ENCODE results near the gene FAM163B.
"Not testable (repeated sequence)": the region's sequence is repeated elsewhere in the genome, so short reads cannot be mapped to it uniquely, and the experiment has no call there.

FAM163B gene

GRCh38 chr9:133638711-133639110 lies 29.5 kb upstream of the FAM163B start:
- no peak for DNase-seq

GRCh38 chr9:133638076-133638475 lies 28.9 kb upstream of the FAM163B start:
- DNase-seq = no peak

- no peak for DNase-seq
These were observed 28.4 kb upstream of the FAM163B start for GRCh38 chr9:133637451-133638055.

GRCh38 chr9:133636902-133637301 lies 27.7 kb upstream of the FAM163B start:
- DNase-seq = no peak

- no peak for DNase-seq
These were observed 26.6 kb upstream of the FAM163B start, which contains the start of gene DBH for GRCh38 chr9:133635533-133636531. TSS of gene DBH (plus strand) at chr9:133636363. CDS start at chr9:133636372, 9 bp downstream.

GRCh38 chr9:133635098-133635497 lies 25.9 kb upstream of the FAM163B start:
- no peak for DNase-seq

GRCh38 chr9:133634081-133634691 lies 25.0 kb upstream of the FAM163B start:
- no peak for DNase-seq

- no peak for DNase-seq
These were observed 24.5 kb upstream of the FAM163B start for GRCh38 chr9:133633681-133634080.

- DNase-seq = no peak
These were observed 23.9 kb upstream of the FAM163B start for GRCh38 chr9:133632806-133633680.

GRCh38 chr9:133631111-133631510 lies 21.9 kb upstream of the FAM163B start:
- no peak for DNase-seq

GRCh38 chr9:133629221-133630110 lies 20.3 kb upstream of the FAM163B start:
- DNase-seq = no peak

GRCh38 chr9:133628766-133629165 lies 19.6 kb upstream of the FAM163B start:
- no peak for DNase-seq

GRCh38 chr9:133627341-133627740 lies 18.2 kb upstream of the FAM163B start:
- no peak for DNase-seq

- not testable (repeated sequence) for DNase-seq
These were observed 16.8 kb upstream of the FAM163B start for GRCh38 chr9:133626008-133626407.

GRCh38 chr9:133622555-133622954 lies 13.4 kb upstream of the FAM163B start:
- no peak for DNase-seq

- no peak for DNase-seq
These were observed 12.6 kb upstream of the FAM163B start for GRCh38 chr9:133621725-133622267.

- DNase-seq = no peak
These were observed 10.6 kb upstream of the FAM163B start for GRCh38 chr9:133619791-133620190.

- no peak for DNase-seq
These were observed 9.5 kb upstream of the FAM163B start for GRCh38 chr9:133618726-133619125.

GRCh38 chr9:133616643-133617405 lies 7.6 kb upstream of the FAM163B start:
- DNase-seq = no peak

GRCh38 chr9:133615606-133616188 lies 6.5 kb upstream of the FAM163B start:
- no peak for DNase-seq

Measured in NCI-H524 treated with DMSO at 0.1 percent for 48 hours (cell line).